ENCODE data around the gene EIF4B. TPM values are rescaled to one million over a fixed set of nuclear protein-coding genes. Genes with fewer than 3 reads are reported as not detected.
A peak's percentile ranks its signal among the peaks of the same experiment; 100 is the strongest.

EIF4B gene
- total RNA-seq, 1 donor from 2014 or later, result 181 TPM

- H3K27me3 ChIP-seq, result no peaks in the 10 kb centered on the region
- TF ChIP-seq CTCF (IDR thresholded peaks at IDR 0.05), result no peak
- H3K9me3 ChIP-seq, result no peaks in the 10 kb centered on the region
- intact Hi-C loops (cut with DNase I), result no loop called here
- peaks cover 15 to 24% of the 10 kb centered on the region in 2 donors for H3K4me1 ChIP-seq
- no peak for DNase-seq (ENCODE audit: low spot score in 2 of 2)
- H3K27ac ChIP-seq, result peak overlapping the region; percentile 87 to 97
- H3K36me3 ChIP-seq, result peaks cover 29 to 33% of the 10 kb centered on the region in 2 donors
- no peak overlapping the region for H3K4me3 ChIP-seq
These were observed 70.8 kb downstream of the EIF4B start for GRCh38 chr12:53077030-53077429.

- peaks cover 29 to 30% of the 10 kb centered on the region in 2 donors for H3K36me3 ChIP-seq
- no peaks in the 10 kb centered on the region for H3K9me3 ChIP-seq
- DNase-seq (ENCODE audit: low spot score in 2 of 2), result no peak
- H3K27ac ChIP-seq, result peak overlapping the region; percentile 87 to 97
- peak overlapping the region; percentile 58 to 70 for H3K4me3 ChIP-seq
- H3K27me3 ChIP-seq, result no peaks in the 10 kb centered on the region
- TF ChIP-seq CTCF (IDR thresholded peaks at IDR 0.05), result no peak
- H3K4me1 ChIP-seq, result peaks cover 7 to 11% of the 10 kb centered on the region in 2 donors
- intact Hi-C loops (cut with DNase I), result loop anchor here (1.0 kb wide), 3 partner anchors 20 to 72 kb away; partner anchors contain the start of gene EIF4B
These were observed 72.4 kb downstream of the EIF4B start for GRCh38 chr12:53078425-53079225.

GRCh38 chr12:53079226-53080117 is 73.2 kb downstream of the EIF4B start, which contains the start of gene SPRYD3:
TSS of gene SPRYD3 (minus strand) at chr12:53079390. CDS start at chr12:53079333, 57 bp downstream.
- peak in 1 of 3 experiments; percentile 4 for TF ChIP-seq CTCF (IDR thresholded peaks at IDR 0.05)
- Histone ChIP-seq H3K9me3 (no peaks in the 10 kb centered on the region), H3K36me3 (peaks cover 24 to 27% of the 10 kb centered on the region in 2 donors), H3K4me3 (peak within 1 kb of the TSS; percentile 58 to 70), H3K27me3 (no peaks in the 10 kb centered on the region), H3K27ac (peak within 1 kb of the TSS; percentile 87 to 97), H3K4me1 (peaks cover 6 to 7% of the 10 kb centered on the region in 2 donors)
- DNase-seq (ENCODE audit: low spot score in 2 of 2), result peak; percentile 93 to 99
- intact Hi-C loops (cut with DNase I), result loop anchor here (1.0 kb wide), 3 partner anchors 19 to 73 kb away; partner anchors contain the start of gene EIF4B

- no peaks in the 10 kb centered on the region for H3K36me3 ChIP-seq
- peaks cover 6 to 7% of the 10 kb centered on the region in 2 donors for H3K4me1 ChIP-seq
- H3K27me3 ChIP-seq, result no peaks in the 10 kb centered on the region
- no peak overlapping the region for H3K27ac ChIP-seq
- DNase-seq (ENCODE audit: low spot score in 2 of 2), result no peak
- no peak overlapping the region for H3K4me3 ChIP-seq
- no peak for TF ChIP-seq CTCF (IDR thresholded peaks at IDR 0.05)
- intact Hi-C loops (cut with DNase I), result no loop called here
- no peaks in the 10 kb centered on the region for H3K9me3 ChIP-seq
These were observed 76.5 kb downstream of the EIF4B start for GRCh38 chr12:53082637-53083175.

- no peak overlapping the region for H3K27ac ChIP-seq
- no peak for DNase-seq (ENCODE audit: low spot score in 2 of 2)
- no peaks in the 10 kb centered on the region for H3K27me3 ChIP-seq
- no peak overlapping the region for H3K4me3 ChIP-seq
- no peak for TF ChIP-seq CTCF (IDR thresholded peaks at IDR 0.05)
- no peaks in the 10 kb centered on the region for H3K4me1 ChIP-seq
- H3K9me3 ChIP-seq, result no peaks in the 10 kb centered on the region
- intact Hi-C loops (cut with DNase I), result no loop called here
- no peaks in the 10 kb centered on the region for H3K36me3 ChIP-seq
These were observed 80.1 kb downstream of the EIF4B start for GRCh38 chr12:53086361-53086760.

All from ascending aorta (tissue), 2 donors.